ENCODE data around the gene KCNK16. TPM values are rescaled to one million over a fixed set of nuclear protein-coding genes. Genes with fewer than 3 reads are reported as not detected.

Gene KCNK16
- not detected in 2 replicates for total RNA-seq

DNA sequence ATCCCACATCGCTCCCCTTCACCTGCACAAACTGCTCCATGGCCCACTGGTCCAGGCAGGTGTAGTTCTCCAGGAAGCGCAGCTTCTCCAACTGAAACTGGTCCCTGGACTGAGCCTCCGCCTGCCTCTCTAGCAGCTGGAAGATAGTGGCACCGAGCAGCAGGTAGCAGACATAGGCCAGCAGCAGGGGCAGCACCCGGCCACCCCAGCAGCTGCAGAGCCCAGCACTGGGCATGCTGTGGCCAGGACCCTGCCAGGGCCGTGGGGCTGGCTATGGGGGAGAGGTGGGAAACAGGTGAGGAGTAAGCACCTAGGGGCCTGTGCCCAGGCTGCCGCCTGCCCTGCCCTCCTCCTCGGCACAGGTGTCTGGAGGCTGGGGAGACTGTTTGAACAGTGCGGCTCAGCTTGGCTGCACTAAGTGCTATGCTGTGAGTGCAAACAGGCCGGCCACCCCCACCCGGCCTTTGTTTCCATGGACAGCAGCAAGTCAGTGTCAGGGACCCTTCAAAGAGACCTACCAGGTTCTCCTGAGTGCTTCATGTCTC lies at the start of gene KCNK16:
TSS of gene KCNK16 (minus strand) at position 397 of the 545 bp plus-strand sequence. CDS start at position 235, 162 bp downstream.

GRCh38 chr6:39314273-39314795 lies 8.2 kb downstream of the KCNK16 start, which contains the start of gene KCNK17:
TSS of gene KCNK17 (minus strand) at chr6:39314419. CDS start at chr6:39314320, 99 bp downstream.

Other genes starting within 250 kb of the KCNK16 start
- 11.1 and 12.4 TPM in 2 replicates for gene SAYSD1, start 207.5 kb downstream of the KCNK16 start, total RNA-seq
- under 0.01 and 0.06 TPM in 2 replicates for gene KCNK5, start 93.2 kb downstream of the KCNK16 start, total RNA-seq
- gene KCNK17, start 8.3 kb downstream of the KCNK16 start, total RNA-seq = not detected in 2 replicates